ENCODE data around the gene CRELD1. TPM values are rescaled to one million over a fixed set of nuclear protein-coding genes. Genes with fewer than 3 reads are reported as not detected.

Gene CRELD1
- total and polyA plus RNA-seq, 4 donors, result 12.6 to 31.1 (median 25.0) TPM

DNA sequence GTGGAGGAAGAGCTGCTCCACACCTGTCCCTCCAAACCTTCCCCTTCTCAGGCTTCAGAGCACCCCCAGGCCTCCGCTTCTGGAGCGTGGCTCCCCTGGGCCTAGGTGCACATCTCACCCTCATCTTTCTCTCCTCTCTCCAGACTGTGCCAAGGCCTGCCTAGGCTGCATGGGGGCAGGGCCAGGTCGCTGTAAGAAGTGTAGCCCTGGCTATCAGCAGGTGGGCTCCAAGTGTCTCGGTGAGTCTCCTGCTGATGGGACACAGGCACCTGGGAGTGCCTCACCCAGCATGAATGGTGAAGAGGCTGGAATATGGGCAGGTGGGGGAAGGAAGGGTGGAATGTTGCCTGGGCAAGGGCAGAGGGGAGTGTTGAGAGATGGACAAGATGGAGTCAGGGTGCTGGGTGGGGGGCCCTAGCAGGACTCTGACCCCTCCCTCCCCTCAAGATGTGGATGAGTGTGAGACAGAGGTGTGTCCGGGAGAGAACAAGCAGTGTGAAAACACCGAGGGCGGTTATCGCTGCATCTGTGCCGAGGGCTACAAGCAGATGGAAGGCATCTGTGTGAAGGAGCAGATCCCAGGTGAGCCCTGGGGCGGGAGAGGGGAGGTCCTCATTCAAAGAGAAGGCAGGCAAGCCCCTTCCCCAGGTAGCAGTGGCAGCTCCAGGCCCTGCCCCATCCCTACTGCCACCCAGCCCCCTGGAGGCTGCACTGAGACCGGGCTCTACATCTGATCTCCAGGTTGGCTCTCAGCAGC is 9.5 kb downstream of the CRELD1 start (continued):
- no peak for TF ChIP-seq REST (IDR thresholded peaks at IDR 0.05)
- TF ChIP-seq, protein P1, sequence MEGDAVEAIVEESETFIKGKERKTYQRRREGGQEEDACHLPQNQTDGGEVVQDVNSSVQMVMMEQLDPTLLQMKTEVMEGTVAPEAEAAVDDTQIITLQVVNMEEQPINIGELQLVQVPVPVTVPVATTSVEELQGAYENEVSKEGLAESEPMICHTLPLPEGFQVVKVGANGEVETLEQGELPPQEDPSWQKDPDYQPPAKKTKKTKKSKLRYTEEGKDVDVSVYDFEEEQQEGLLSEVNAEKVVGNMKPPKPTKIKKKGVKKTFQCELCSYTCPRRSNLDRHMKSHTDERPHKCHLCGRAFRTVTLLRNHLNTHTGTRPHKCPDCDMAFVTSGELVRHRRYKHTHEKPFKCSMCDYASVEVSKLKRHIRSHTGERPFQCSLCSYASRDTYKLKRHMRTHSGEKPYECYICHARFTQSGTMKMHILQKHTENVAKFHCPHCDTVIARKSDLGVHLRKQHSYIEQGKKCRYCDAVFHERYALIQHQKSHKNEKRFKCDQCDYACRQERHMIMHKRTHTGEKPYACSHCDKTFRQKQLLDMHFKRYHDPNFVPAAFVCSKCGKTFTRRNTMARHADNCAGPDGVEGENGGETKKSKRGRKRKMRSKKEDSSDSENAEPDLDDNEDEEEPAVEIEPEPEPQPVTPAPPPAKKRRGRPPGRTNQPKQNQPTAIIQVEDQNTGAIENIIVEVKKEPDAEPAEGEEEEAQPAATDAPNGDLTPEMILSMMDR (IDR thresholded peaks at IDR 0.05; ENCODE audit: low read depth, low read length, missing input control), result no peak
- TF ChIP-seq NR2F2 (IDR thresholded peaks at IDR 0.05), result no peak

GRCh38 chr3:9944271-9944670 is 10.6 kb downstream of the CRELD1 start:
- Histone ChIP-seq H3K27ac (ENCODE audit: low read depth in 1 of 2, low read length in 2 of 2) (no peak overlapping the region), H3K9me3 (ENCODE audit: control insufficient read depth in 4 of 4, low read length in 3 of 4) (no peaks in the 10 kb centered on the region), H3K4me1 (ENCODE audit: control insufficient read depth in 4 of 4, insufficient read depth in 4 of 4, low read length in 3 of 4) (peaks cover 2 to 16% (median 11%) of the 10 kb centered on the region in 4 donors), H3K9ac (ENCODE audit: low read depth in 1 of 2, low read length in 2 of 2) (no peak overlapping the region), H3K36me3 (ENCODE audit: control insufficient read depth in 4 of 4, insufficient read depth in 3 of 4, low read depth in 1 of 4, low read length in 3 of 4) (peaks cover 3 to 25% (median 10%) of the 10 kb centered on the region in 4 donors), H3K27me3 (ENCODE audit: control insufficient read depth in 4 of 4, insufficient read depth in 4 of 4, low read length in 3 of 4) (no peaks in the 10 kb centered on the region), H3K4me3 (ENCODE audit: low read depth in 1 of 3, low read length in 3 of 3) (no peak overlapping the region)
- no peak for TF ChIP-seq NR2F2 (IDR thresholded peaks at IDR 0.05)
- 96% methylated on average over 11 of the region's 11 CpGs for WGBS
- DNase-seq (ENCODE audit: low spot score), result no peak

GRCh38 chr3:9945358-9945757 is 11.7 kb downstream of the CRELD1 start:
- peaks cover 3 to 25% (median 10%) of the 10 kb centered on the region in 4 donors for H3K36me3 ChIP-seq (ENCODE audit: control insufficient read depth in 4 of 4, insufficient read depth in 3 of 4, low read depth in 1 of 4, low read length in 3 of 4)
- no peak overlapping the region for H3K9ac ChIP-seq (ENCODE audit: low read depth in 1 of 2, low read length in 2 of 2)
- DNase-seq (ENCODE audit: low spot score), result no peak
- TF ChIP-seq, protein P2, sequence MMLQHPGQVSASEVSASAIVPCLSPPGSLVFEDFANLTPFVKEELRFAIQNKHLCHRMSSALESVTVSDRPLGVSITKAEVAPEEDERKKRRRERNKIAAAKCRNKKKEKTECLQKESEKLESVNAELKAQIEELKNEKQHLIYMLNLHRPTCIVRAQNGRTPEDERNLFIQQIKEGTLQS (IDR thresholded peaks at IDR 0.05), result no peak
- TF ChIP-seq, protein P3, sequence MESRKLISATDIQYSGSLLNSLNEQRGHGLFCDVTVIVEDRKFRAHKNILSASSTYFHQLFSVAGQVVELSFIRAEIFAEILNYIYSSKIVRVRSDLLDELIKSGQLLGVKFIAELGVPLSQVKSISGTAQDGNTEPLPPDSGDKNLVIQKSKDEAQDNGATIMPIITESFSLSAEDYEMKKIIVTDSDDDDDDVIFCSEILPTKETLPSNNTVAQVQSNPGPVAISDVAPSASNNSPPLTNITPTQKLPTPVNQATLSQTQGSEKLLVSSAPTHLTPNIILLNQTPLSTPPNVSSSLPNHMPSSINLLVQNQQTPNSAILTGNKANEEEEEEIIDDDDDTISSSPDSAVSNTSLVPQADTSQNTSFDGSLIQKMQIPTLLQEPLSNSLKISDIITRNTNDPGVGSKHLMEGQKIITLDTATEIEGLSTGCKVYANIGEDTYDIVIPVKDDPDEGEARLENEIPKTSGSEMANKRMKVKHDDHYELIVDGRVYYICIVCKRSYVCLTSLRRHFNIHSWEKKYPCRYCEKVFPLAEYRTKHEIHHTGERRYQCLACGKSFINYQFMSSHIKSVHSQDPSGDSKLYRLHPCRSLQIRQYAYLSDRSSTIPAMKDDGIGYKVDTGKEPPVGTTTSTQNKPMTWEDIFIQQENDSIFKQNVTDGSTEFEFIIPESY (IDR thresholded peaks at IDR 0.05), result no peak
- no peak for TF ChIP-seq FOXA1 (IDR thresholded peaks at IDR 0.05)
- no peak for TF ChIP-seq FOXA2 (IDR thresholded peaks at IDR 0.05)
- TF ChIP-seq SP1 (IDR thresholded peaks at IDR 0.05), result no peak
- TF ChIP-seq YY1 (IDR thresholded peaks at IDR 0.05), result no peak
- TF ChIP-seq JUND (IDR thresholded peaks at IDR 0.05), result no peak
- no peak for TF ChIP-seq TAF1 (conservative IDR thresholded peaks at IDR 0.05)
- no peak for TF ChIP-seq RXRA (IDR thresholded peaks at IDR 0.05)
- TF ChIP-seq MAX (IDR thresholded peaks at IDR 0.05), result no peak
- TF ChIP-seq EGR1 (IDR thresholded peaks at IDR 0.05; ENCODE audit: low read depth in 2 of 2), result no peak
- TF ChIP-seq GABPA (IDR thresholded peaks at IDR 0.05 in 1 of 2, conservative IDR thresholded peaks at IDR 0.05 in 1 of 2), result no peak
- no peak for TF ChIP-seq REST (IDR thresholded peaks at IDR 0.05)
- TF ChIP-seq, protein P1 (IDR thresholded peaks at IDR 0.05; ENCODE audit: low read depth, low read length, missing input control), result no peak
- H3K9me3 ChIP-seq (ENCODE audit: control insufficient read depth in 4 of 4, low read length in 3 of 4), result no peaks in the 10 kb centered on the region
- H3K4me1 ChIP-seq (ENCODE audit: control insufficient read depth in 4 of 4, insufficient read depth in 4 of 4, low read length in 3 of 4), result peaks cover 2 to 16% (median 11%) of the 10 kb centered on the region in 4 donors
- no peak overlapping the region for H3K27ac ChIP-seq (ENCODE audit: low read depth in 1 of 2, low read length in 2 of 2)
- WGBS, result 90% methylated on average over 10 of the region's 10 CpGs
- H3K27me3 ChIP-seq (ENCODE audit: control insufficient read depth in 4 of 4, insufficient read depth in 4 of 4, low read length in 3 of 4), result no peaks in the 10 kb centered on the region
- H3K4me3 ChIP-seq (ENCODE audit: low read depth in 1 of 3, low read length in 3 of 3), result no peak overlapping the region

Data from liver (tissue), 9 donors.